Kidney (tissue), 14 donors: ENCODE results near the gene CHD6. TPM values are rescaled to one million over a fixed set of nuclear protein-coding genes. Genes with fewer than 3 reads are reported as not detected.
A peak's percentile ranks its signal among the peaks of the same experiment; 100 is the strongest.

Experiments
- DNase-seq, 5 donors: peaks; one replicate each; pipeline ENCODE4 v3.0.0-alpha.2; 2013 to 2020
- FAIRE-seq: peaks from 2 replicates; lab custom pipeline; 2012; peaks lifted over from hg19 to GRCh38; lab: Jason Lieb, UNC
- H3K27ac ChIP-seq, 2 donors: one replicate each; pipeline ENCODE4 v1.7.0; 2013; ENCODE audit warnings: low read depth in 2 of 2, low read length in 2 of 2, inconsistent platforms in 1 of 2
- H3K27me3 ChIP-seq: one replicate; pipeline ENCODE4 v1.7.1; 2013; ENCODE audit warnings: low read length, inconsistent platforms; ENCODE audit not compliant: control insufficient read depth, insufficient read depth
- H3K36me3 ChIP-seq, 3 donors: one replicate each; pipeline versions ENCODE4 v1.7.0 to v1.7.1; 2013; ENCODE audit warnings: low read length in 3 of 3, control low read depth in 1 of 3, inconsistent platforms in 1 of 3; ENCODE audit not compliant: insufficient read depth in 3 of 3, control insufficient read depth in 2 of 3
- H3K4me1 ChIP-seq, 3 donors: one replicate each; pipeline versions ENCODE4 v1.7.0 to v1.7.1; 2013; ENCODE audit warnings: low read length in 3 of 3, inconsistent platforms in 1 of 3, low read depth in 1 of 3; ENCODE audit not compliant: control insufficient read depth in 2 of 3, insufficient read depth in 2 of 3
- H3K4me3 ChIP-seq, 3 donors: one replicate each; pipeline versions ENCODE4 v1.7.0 to v1.8.1; 2013; ENCODE audit warnings: low read length in 3 of 3, control low read depth in 1 of 3, inconsistent platforms in 1 of 3
- H3K9ac ChIP-seq, 3 donors: one replicate each; pipeline versions ENCODE4 v1.7.0 to v1.7.1; 2013; ENCODE audit warnings: low read length in 3 of 3, control low read depth in 1 of 3, inconsistent platforms in 1 of 3
- H3K9me3 ChIP-seq, 3 donors: one replicate each; pipeline versions ENCODE4 v1.7.0 to v1.7.1; 2013; ENCODE audit warnings: low read length in 3 of 3, control low read depth in 1 of 3, inconsistent platforms in 1 of 3; ENCODE audit not compliant: control insufficient read depth in 2 of 3, insufficient read depth in 1 of 3
- CTCF ChIP-seq: IDR thresholded peaks from 3 replicates; pipeline ENCODE4 v1.5.1; 2012; ENCODE audit warnings: mild to moderate bottlenecking, moderate library complexity, borderline replicate concordance; ENCODE audit not compliant: insufficient read depth; ENCODE audit errors: extremely low read depth
- intact Hi-C: fragments of 100-400 bp; cut with DNase I; formaldehyde crosslinking; loops from one replicate; pipeline ENCODE4 v1.11.1; 2022
- polyA plus RNA-seq: library from polyadenylated mRNA; stranded (reverse); fragments of 350-450 nt; fragmentation: Illumina TruSeq; extraction: RNeasy Lipid Tissue Mini Kit (QIAGEN cat#74804); gene quantifications from one replicate; pipeline ENCODE4 v1.2.3, GENCODE V29; 2014; ENCODE audit warnings: low read depth, low replicate concordance; ENCODE audit not compliant: insufficient read depth
- total RNA-seq: library from RNA; stranded (reverse); fragmentation: NEBNext Ultra II Directional; extraction: Animal tissue kit (Norgen Biotek cat#: 25700); gene quantifications from one replicate; pipeline ENCODE4 v1.2.1, GENCODE V29; 2021
- donor health status: control.
- donor health status: control.
- donor health status: control.
- donor health status: control.
- donor health status: control.
- donor health status: DM: yes; HTN: yes; CAD: no.
- donor health status: Normal renal cell carcinoma (clear cell type).

The CHD6 gene
- total and polyA plus RNA-seq, 2 donors from 2014 or later, result 4.5 to 53.5 TPM

DNA sequence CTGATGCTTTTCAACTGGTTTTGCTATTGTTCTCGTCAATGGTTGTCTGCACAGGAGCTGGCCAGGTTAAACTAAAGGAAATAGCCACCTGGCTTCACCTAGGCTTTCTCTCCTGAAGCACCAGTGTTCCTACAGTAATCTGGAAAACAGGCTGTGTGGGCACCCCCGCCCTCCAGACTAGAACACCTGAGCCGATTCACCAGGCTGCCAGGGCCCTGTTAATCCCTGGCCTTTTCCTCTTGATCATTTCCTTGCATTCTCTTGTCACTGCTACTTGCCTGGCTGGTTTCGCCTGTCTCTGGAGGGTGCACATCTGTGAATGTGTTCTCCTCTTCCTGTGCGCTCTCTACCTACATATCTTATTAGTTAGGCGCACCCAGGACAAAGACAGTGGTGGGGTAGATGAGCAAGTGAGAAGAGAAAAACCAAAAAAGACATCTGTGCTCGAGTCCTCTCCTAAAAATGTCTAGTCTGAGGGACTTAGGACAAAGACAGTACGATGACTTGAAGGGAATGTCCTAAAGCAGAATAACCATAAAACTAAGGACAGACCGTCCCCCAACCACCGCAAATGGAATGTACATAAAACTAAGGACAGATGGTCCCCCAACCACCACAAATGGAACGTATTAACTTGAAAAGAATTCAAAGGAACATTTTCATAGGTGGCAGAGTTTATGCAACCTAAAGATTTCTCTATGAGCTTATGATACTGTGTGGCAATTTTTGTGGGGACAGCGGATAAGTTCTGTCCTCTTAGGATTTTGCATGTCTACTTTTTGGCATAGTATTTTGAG, 205.7 kb downstream of the CHD6 start:
- no peaks in the 10 kb centered on the region for H3K27me3 ChIP-seq
- H3K4me1 ChIP-seq, result no peaks in the 10 kb centered on the region
- FAIRE-seq, result no peak
- intact Hi-C loops, result no loop called here
- H3K36me3 ChIP-seq, result peaks cover 17 to 76% (median 36%) of the 10 kb centered on the region in 3 donors
- no peak overlapping the region for H3K9ac ChIP-seq
- no peaks in the 10 kb centered on the region for H3K9me3 ChIP-seq
- H3K4me3 ChIP-seq, result no peak overlapping the region
- DNase-seq, result no peak
- no peak for TF ChIP-seq CTCF
- H3K27ac ChIP-seq, result no peak overlapping the region

- no peak overlapping the region for H3K9ac ChIP-seq
- H3K4me3 ChIP-seq, result no peak overlapping the region
- intact Hi-C loops, result no loop called here
- DNase-seq (peak in 2 of 5 donors; percentile 27 to 50), FAIRE-seq (no peak)
- no peak overlapping the region for H3K27ac ChIP-seq
- H3K27me3 ChIP-seq, result no peaks in the 10 kb centered on the region
- no peaks in the 10 kb centered on the region for H3K4me1 ChIP-seq
- no peaks in the 10 kb centered on the region for H3K9me3 ChIP-seq
- peak; percentile 2 for TF ChIP-seq CTCF
- H3K36me3 ChIP-seq, result peaks cover 17 to 77% (median 38%) of the 10 kb centered on the region in 3 donors
Observed at GRCh38 chr20:41411391-41411847, 206.8 kb downstream of the CHD6 start.

GRCh38 chr20:41408986-41409385, 209.2 kb downstream of the CHD6 start:
- Histone ChIP-seq H3K9me3 (no peaks in the 10 kb centered on the region), H3K4me3 (no peak overlapping the region), H3K4me1 (no peaks in the 10 kb centered on the region), H3K36me3 (peaks cover 10 to 73% (median 27%) of the 10 kb centered on the region in 3 donors), H3K27ac (no peak overlapping the region), H3K9ac (no peak overlapping the region), H3K27me3 (no peaks in the 10 kb centered on the region)
- no peak for FAIRE-seq
- DNase-seq, result peak in 4 of 5 donors; percentile 82 to 91 (median 84)
- intact Hi-C loops, result no loop called here
- TF ChIP-seq CTCF, result no peak
